ENCODE data around the gene PTPRM.

PTPRM gene

DNA sequence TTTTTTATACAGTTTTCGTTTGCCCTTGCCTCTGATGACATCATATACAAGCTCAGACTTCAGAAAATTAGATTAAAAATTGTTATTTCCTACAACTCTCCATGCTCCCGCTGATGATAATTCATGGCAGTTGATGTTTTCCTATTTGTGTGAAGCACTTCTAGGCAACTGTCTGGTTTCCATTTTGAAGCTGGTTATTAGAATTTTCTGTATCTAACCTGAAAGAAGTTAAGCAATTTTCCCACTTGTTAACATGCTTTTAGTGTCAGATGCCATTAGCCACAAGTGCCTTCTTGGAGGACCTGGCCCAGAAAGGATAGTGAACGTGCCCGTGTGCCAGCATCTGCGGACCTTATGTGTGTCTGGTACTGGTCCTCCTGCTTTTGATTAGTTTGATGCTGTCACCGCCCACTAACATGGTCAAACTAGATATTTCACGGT, 694.6 kb downstream of the PTPRM start:
- no peak for DNase-seq

GRCh38 chr18:8262221-8262620, 695.1 kb downstream of the PTPRM start:
- no peak for DNase-seq

DNA sequence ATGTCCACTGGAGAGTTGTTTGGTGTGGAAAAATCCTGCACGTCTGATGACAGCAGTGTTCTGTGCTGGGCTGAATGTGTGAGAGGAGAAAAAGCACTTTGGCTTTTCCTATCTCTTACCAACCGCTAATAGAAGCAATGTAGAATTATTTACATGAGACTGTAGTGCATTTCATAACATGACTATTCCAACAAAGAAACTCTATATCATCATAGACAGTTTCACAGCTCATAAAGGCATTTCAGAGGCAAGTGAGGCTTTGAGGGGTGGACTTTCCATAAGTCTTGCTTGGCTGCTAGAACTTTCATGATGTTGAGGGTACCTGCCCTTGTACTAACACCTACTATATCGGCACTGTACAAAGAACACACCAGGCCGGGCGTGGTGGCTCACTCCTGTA, 697.0 kb downstream of the PTPRM start:
- no peak for DNase-seq

GRCh38 chr18:8264861-8265411, 697.8 kb downstream of the PTPRM start:
- no peak for DNase-seq

DNA sequence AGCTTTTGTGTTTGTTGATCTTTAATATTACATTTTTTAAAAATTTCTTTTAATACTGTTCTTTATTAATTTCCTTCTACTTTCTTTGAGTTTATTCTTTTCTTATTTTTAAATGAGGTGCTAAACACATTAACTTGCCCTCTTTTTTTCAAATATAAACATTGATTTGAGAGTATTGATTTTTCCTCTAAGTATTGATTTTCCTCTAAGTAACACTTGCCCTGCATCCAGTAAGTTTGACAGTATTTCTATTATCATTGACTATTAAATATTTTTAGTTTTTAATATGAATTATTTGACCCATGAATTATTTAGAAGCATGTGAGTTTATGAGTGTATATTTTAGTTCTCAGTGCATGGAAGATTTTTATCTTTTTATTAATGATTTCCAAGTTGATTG, 705.1 kb downstream of the PTPRM start:
- DNase-seq = no peak

DNA sequence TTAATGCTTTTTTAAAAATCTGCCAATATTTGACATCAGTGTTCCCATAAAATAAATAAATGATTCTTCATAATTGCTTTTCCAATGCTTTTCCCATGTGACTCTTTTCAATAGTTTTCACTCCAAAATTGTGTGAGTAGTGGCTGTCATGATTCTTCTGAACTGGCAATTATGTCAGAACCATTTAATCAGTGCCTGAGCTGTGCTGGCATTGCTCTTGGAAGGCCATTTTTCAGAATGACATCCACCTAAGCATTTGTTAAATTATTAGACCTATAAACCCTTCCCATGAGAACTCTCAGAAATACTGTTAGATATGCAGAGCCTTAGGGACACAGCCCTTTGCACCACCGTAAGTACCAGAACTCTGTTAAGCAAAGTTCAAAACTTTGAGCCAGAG, 707.3 kb downstream of the PTPRM start:
- no peak for DNase-seq

DNA sequence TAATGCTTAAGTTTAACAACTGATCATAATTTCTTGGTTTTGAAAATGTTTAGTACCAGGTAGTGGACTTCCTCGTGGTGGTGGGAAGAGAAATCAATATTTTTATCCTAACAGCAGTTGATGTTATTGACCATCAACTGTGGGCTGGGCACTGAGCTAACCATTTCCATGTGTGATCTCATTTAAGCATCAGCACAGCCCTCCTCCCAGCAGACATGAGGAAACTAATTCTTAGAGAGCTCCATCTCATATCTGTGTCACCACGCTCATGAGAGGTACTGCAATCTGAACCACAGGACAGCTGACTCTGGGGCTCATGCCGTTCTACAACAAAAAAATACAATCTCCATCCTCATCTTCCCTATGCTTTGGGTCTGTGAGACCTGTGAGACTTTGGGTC, 709.3 kb downstream of the PTPRM start:
- no peak for DNase-seq

- no peak for DNase-seq
Measured at GRCh38 chr18:8277270-8277669, 710.2 kb downstream of the PTPRM start.

- DNase-seq = no peak
Measured at GRCh38 chr18:8279346-8279745, 712.2 kb downstream of the PTPRM start.

GRCh38 chr18:8279781-8280330, 712.7 kb downstream of the PTPRM start:
- no peak for DNase-seq

DNA sequence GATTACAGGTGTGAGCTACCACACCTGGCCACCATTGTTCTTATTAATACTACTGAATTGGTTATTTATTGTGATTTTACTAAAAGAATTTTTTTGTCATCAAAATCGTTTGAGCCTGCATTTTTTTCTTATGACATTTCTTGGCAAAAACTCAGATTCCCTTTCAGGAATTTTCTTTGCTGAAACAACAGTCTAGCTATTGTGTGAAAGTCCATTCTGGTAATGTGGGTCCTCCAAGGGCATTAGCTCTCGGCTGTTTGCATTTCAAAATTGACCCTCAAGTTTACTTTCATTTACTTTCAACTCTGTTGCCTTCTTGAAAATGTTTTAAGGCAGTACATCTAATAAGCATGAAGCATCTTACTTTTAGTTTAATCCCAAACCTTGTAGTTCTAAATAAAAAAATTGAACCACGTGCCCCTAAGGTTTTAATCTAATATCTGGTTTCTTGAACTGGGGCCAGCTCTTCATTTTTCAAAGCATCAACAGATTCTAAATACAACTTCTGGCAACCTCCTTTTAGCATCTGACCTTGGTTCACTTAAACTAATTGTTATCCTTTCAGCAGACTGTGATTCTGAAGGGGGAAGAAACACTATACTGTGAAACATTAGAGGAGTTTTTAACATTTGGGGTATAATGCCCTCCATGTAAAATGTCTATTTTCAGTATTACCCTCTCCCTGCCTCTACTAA, 716.9 kb downstream of the PTPRM start:
- no peak for DNase-seq

DNA sequence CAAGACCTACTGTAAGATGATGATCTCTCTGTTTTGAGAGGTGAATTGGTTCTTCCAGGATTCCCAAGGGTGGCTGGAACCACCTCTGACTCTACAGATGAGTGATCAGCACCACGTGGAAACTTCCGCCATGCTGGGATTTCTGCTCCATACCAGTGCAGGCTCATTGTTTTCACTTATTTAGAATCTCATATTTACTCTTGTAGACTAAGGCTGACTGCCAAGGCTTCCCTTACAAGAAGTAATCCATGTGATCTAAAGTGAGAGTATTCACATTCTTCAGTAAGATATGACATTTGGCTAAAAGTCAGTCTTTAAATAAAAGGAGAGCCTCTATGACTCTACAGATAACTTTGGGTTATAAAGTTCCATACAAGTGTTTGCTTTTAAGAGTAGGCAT, 719.2 kb downstream of the PTPRM start:
- no peak for DNase-seq

DNA sequence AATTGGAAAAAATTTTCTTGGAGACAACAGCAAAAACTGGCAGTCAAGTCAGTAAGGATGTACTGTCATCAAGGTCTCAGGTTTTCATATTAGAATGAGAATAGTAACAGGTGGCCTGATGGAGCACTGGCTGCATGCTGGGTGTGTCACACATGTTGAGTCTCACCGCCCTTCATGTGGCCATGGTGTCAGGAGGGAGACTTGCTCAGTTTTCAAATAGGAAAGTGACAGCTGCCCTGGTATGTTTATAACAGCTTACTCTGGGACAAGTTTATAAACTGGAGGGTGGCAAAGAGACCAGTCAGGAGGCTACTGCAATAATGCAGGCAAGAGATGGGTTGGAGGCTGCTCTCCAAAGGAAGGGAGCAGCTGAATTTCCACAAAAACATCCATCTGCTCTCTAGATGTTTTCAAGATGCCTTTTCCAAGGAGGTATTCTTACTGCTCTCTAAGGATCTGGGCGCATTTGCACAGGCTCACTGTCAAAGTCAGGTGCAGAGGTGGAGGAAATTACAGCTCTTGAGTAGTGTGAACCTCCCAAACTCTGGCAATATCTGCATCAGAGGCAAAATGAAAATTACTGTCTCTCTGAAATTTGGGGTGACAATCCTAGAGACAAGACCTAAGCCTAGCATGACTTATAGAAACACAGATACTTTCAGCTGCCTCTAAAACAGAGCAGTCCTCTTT, 720.2 kb downstream of the PTPRM start:
- DNase-seq = no peak

DNA sequence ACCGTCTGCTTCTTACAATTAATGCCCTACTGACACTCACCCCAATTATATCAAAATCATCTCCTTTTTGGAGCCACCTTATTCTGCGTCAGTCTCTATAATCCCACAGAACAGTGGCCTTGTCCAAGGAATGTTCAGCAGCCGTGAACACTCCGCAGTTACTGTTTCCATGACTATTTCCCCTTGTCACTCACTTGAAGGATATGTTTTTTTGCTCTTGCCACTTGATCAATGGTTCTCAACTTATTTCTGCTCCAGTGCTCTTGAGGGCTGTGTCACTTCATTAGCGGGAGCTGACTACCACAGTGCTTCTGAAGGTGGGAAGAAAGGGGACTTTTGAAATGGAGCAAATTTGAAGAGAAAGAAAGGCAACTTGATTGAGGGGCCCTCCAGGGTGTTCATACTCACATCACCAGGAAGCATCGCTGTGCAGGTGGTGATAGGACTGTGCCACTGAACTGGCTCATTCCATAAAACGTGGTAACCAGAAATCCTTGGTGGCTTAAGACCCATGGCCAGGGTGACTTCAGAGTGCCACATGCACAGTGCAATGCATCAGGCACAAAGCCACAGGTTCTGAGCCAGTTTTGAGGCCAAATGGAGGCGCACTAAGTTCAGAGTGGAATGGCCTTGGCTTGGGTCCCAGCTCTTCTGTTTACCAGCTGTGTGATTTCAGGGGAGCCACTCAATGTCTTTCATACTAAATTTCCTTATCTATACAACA, 721.5 kb downstream of the PTPRM start:
- no peak for DNase-seq

DNA sequence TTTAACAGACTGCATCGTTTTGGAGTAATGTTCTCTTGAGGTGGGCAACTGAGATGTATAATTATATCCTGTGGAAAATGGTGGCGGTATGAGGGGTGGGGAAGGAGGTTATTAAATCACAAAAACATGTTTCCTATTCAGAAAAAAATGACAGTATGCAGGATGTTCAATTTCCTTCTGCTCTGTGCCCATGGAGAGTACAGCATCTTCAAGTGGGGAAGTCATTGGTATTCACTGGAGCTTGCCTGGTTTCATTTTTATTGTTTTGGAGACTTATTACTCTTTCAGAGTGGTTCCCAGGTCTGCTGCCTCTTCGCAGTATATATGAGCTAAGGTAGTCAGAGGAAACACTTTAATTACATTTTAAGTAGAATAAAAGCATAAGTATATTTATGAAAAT, 723.3 kb downstream of the PTPRM start:
- DNase-seq = no peak

DNA sequence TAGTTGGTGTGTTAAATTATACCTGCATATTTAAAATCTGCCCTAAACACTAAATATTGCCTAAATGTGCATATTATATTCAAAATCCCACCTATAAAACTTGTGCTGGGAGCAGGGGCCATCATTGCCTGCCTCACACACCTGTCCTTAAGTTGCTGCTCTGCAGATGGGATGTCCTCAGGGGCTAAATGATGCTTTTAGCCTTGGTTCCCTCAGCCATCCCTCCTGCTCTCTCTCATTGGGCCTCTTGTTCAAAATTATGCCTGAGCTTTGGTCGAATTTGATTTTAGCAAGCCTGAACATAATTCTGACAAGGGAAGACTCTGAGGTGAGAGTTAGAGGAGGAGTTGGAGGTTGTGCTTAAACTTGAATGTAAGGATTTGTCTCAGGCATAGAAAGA, 723.8 kb downstream of the PTPRM start:
- no peak for DNase-seq

- DNase-seq = no peak
Measured at GRCh38 chr18:8293184-8293583, 726.1 kb downstream of the PTPRM start.

- no peak for DNase-seq
Measured at GRCh38 chr18:8296886-8297616, 729.9 kb downstream of the PTPRM start.

- DNase-seq = no peak
Measured at GRCh38 chr18:8298186-8298585, 731.1 kb downstream of the PTPRM start.

DNA sequence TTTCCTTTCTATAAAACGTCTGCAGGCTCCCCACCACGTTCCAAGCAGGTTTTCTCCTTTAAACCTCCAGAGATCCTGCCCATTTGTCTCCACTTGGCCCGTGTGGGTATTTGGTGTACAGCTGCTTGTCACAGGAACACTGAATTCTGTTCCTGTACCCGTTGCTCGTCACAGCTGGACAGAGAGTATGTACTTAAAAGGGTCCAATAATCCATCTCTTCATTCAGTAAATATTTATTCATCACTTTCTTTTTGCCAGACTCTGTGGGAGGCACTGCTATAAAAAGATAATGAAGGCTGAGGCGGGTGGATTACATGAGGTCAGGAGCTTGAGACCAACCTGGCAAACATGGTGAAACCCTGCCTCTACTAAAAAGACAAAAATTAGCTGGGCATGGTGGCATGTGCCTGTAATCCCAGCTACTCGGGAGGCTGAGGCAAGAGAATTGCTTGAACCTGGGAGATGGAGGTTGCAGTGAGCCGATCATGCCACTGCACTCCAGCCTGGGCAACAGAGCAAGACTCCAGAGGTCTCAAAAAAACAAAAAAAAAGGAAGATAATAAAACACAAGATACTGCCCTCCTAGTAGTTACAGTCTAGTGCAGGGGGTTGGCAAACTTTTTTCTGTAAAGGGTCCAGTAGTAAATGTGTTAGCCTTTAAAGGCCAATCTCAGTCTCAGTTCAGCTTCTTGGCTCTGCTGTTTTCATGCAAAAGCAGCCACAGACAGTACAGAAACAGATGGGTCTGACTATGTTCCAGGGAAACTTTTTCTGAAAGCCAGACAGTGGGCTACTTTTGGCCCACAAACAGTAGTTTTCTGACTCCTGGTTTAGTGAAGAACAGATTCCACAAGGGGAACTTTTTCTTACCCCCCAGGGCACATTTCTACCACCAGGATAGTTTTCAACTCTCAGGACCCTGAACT, 732.2 kb downstream of the PTPRM start:
- DNase-seq = peak; percentile 50 to 56

DNA sequence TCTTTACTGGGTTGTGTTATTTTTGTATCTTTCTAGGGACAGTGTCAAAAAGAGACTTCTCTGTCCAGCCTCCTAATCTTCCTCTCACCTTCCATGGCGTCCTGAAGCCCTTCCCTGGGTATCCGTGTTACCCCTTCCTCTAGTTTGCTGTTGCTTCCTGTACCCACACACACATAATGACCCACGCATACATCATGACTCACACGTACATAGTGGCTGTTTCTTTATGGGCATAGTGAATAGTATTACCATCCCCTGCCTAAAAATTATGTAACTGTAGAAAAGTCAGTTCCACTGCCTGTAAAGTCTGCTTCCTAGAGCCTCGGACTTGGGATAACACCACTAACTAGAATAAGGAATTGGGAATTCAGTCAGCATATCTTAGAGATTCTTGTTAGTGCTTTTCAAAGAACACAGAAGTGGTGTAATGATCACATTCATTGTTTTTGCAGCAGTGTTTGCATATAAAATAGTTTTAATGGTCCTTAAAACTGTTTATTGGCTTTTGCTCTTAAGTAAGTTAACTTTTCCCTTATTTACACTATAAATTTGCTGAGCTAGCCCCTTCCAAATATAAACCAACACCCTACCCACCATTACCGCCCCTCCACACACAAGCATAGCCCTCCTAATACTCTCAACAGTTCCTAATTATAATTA, 733.8 kb downstream of the PTPRM start:
- DNase-seq = no peak

All from SHP77 (cell line).